Prostate gland (tissue), 2 donors: ENCODE measurements around the gene SYT7. TPM values are rescaled to one million over a fixed set of nuclear protein-coding genes. Genes with fewer than 3 reads are reported as not detected.

ENCODE experiments used
- DNase-seq: peaks from one replicate; pipeline ENCODE4 v3.0.0-alpha.2; 2019; ENCODE audit warnings: low spot score
- H3K27ac ChIP-seq, 2 donors: fragments of 200-600 bp; sonication (generic); 2 replicates each; pipeline ENCODE4 v1.5.1; 2017 to 2019
- H3K27me3 ChIP-seq: fragments of 200-600 bp; sonication (generic); replicated peaks from 2 replicates; pipeline ENCODE4 v1.5.1; 2019; ENCODE audit not compliant: insufficient read depth
- H3K36me3 ChIP-seq, 2 donors: fragments of 200-600 bp; sonication (generic); 1 replicate in 1 of 2; 2 replicates in 1 of 2; pipeline versions ENCODE4 v1.5.1 to v1.8.1; 2017 to 2019
- H3K4me1 ChIP-seq: fragments of 200-600 bp; sonication (generic); replicated peaks from 2 replicates; pipeline ENCODE4 v1.5.1; 2019
- H3K4me3 ChIP-seq, 2 donors: fragments of 200-600 bp; sonication (generic); 2 replicates each; pipeline ENCODE4 v1.5.1; 2017 to 2019
- H3K9me3 ChIP-seq: fragments of 200-600 bp; sonication (generic); 2 replicates; pipeline ENCODE4 v1.5.1; 2017
- CTCF ChIP-seq, 4 experiments: fragments of 200-600 bp in 2 of 4; fragments of 450-650 bp in 2 of 4; sonication (generic) in 2 of 4; IDR thresholded peaks; 1 replicate in 3 of 4; 2 replicates in 1 of 4; pipeline ENCODE4 v1.5.1; 2016 to 2019; ENCODE audit warnings: antibody characterized with exemption in 4 of 4, mild to moderate bottlenecking in 2 of 4, moderate library complexity in 2 of 4
- POLR2A ChIP-seq: fragments of 450-650 bp; IDR thresholded peaks from one replicate; pipeline ENCODE4 v1.6.1; 2016; ENCODE audit warnings: antibody characterized with exemption, mild to moderate bottlenecking
- POLR2AphosphoS5 ChIP-seq: sonication (generic); formaldehyde crosslinking; IDR thresholded peaks from one replicate; pipeline ENCODE4 v1.6.1; 2017; ENCODE audit warnings: antibody characterized with exemption
- WGBS: methylation state at CpG from one replicate; pipeline ENCODE4 v1.1.5; 2018; 5-methylcytosine and 5-hydroxymethylcytosine counted together
- intact Hi-C: fragments of 100-400 bp; cut with DNase I; formaldehyde crosslinking; loops from one replicate; pipeline ENCODE4 v1.14.2; 2022
- total RNA-seq, 2 donors: library from RNA; depleted of rRNA; stranded (reverse); fragments of >200 nt; gene quantifications; one replicate each; pipeline ENCODE4 v1.1.0, GENCODE V29; 2016

Gene SYT7
- total RNA-seq, 2 donors from 2014 or later, result 114 to 199 TPM

- TF ChIP-seq CTCF (IDR thresholded peaks at IDR 0.05), result peak; percentile 56 to 73 (median 61)
- no peak for TF ChIP-seq POLR2A
- H3K27ac ChIP-seq, result peak overlapping the region; percentile 81 to 88
- H3K36me3 ChIP-seq, result no peaks in the 10 kb centered on the region
- no peaks in the 10 kb centered on the region for H3K27me3 ChIP-seq
- intact Hi-C loops, result no loop called here
- WGBS, result 86% methylated on average over 10 of the region's 10 CpGs
- no peak overlapping the region for H3K4me3 ChIP-seq
- no peaks in the 10 kb centered on the region for H3K9me3 ChIP-seq
- H3K4me1 ChIP-seq, result peaks cover 29% of the 10 kb centered on the region
- DNase-seq, result no peak
These were observed 48.5 kb downstream of the SYT7 start for GRCh38 chr11:61532134-61533038.

- TF ChIP-seq POLR2A (no peak), POLR2AphosphoS5 (no peak)
- no peak overlapping the region for H3K4me3 ChIP-seq
- no peaks in the 10 kb centered on the region for H3K27me3 ChIP-seq
- H3K27ac ChIP-seq, result peak overlapping the region; percentile 22 to 88
- WGBS, result 72% methylated on average over 3 of the region's 3 CpGs
- no peak for DNase-seq
- intact Hi-C loops, result no loop called here
- H3K9me3 ChIP-seq, result no peaks in the 10 kb centered on the region
- H3K4me1 ChIP-seq, result peaks cover 24% of the 10 kb centered on the region
- no peaks in the 10 kb centered on the region for H3K36me3 ChIP-seq
These were observed 49.8 kb downstream of the SYT7 start for GRCh38 chr11:61531044-61531443.

DNA sequence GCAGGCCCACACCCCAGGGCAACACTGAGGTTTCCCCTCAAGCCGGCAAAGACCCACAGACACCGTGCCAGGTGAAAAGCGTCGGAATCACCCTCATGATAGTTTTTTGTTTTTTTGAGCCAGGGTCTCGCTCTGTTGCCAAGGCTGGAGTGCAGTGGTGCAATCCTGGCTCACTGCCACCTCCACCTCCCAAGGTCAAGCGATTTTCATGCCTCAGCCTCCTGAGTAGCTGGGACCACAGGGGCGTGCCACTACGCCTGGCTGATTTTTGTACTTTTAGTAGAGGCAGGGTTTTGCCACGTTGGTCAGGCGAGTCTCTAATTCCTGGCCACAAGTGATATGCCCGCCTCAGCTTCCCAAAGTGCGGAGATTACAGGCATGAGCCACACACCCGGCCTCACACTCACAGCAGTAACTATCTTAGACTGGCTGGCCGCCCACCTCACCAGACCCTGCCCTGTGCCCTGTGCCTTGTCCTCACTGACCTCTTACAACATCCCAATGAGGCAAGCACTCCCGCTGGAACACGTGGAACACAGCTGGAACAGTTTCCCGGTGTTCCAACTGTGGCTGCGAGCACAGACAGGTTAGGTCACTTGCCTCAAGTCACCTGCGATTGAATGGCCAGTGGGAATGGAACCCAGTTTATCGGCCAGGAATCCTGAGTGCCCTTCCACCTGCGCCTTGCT lies 51.2 kb downstream of the SYT7 start:
- intact Hi-C loops, result no loop called here
- H3K36me3 ChIP-seq, result no peaks in the 10 kb centered on the region
- H3K27ac ChIP-seq, result peak overlapping the region in 1 of 2 donors; percentile 88
- peaks cover 12% of the 10 kb centered on the region for H3K4me1 ChIP-seq
- no peak for DNase-seq
- no peaks in the 10 kb centered on the region for H3K9me3 ChIP-seq
- no peak overlapping the region for H3K4me3 ChIP-seq
- no peak for TF ChIP-seq POLR2A
- no peak for TF ChIP-seq POLR2AphosphoS5
- no peak for TF ChIP-seq CTCF (IDR thresholded peaks at IDR 0.05)
- WGBS, result 76% methylated on average over 21 of the region's 21 CpGs
- H3K27me3 ChIP-seq, result no peaks in the 10 kb centered on the region

GRCh38 chr11:61528114-61528513 lies 52.8 kb downstream of the SYT7 start:
- 58% methylated on average over 14 of the region's 14 CpGs for WGBS
- DNase-seq, result no peak
- intact Hi-C loops, result no loop called here
- H3K4me1 ChIP-seq, result peaks cover under 1% of the 10 kb centered on the region
- H3K27ac ChIP-seq, result no peak overlapping the region
- H3K36me3 ChIP-seq, result peaks cover 0 to 2% of the 10 kb centered on the region in 2 donors
- H3K4me3 ChIP-seq, result no peak overlapping the region
- TF ChIP-seq POLR2AphosphoS5 (no peak), POLR2A (no peak), CTCF (IDR thresholded peaks at IDR 0.05) (no peak)
- H3K9me3 ChIP-seq, result no peaks in the 10 kb centered on the region
- H3K27me3 ChIP-seq, result no peaks in the 10 kb centered on the region

GRCh38 chr11:61526956-61527731 lies 53.7 kb downstream of the SYT7 start:
- intact Hi-C loops, result no loop called here
- DNase-seq, result no peak
- H3K4me1 ChIP-seq, result no peaks in the 10 kb centered on the region
- 73% methylated on average over 20 of the region's 20 CpGs for WGBS
- H3K9me3 ChIP-seq, result no peaks in the 10 kb centered on the region
- no peak for TF ChIP-seq CTCF (IDR thresholded peaks at IDR 0.05)
- TF ChIP-seq POLR2A, result no peak
- TF ChIP-seq POLR2AphosphoS5, result no peak
- H3K27ac ChIP-seq, result no peak overlapping the region
- peaks cover 0 to 3% of the 10 kb centered on the region in 2 donors for H3K36me3 ChIP-seq
- H3K4me3 ChIP-seq, result no peak overlapping the region
- no peaks in the 10 kb centered on the region for H3K27me3 ChIP-seq
